ENCODE measurements around the gene HOPX.

GRCh38 chr4:56659946-56660345 lies 21.1 kb downstream of the HOPX start:
- TF ChIP-seq CTCF (conservative IDR thresholded peaks at IDR 0.05; ENCODE audit: low read length) (no peak), EZH2phosphoT487 (IDR thresholded peaks at IDR 0.05; ENCODE audit: borderline replicate concordance, low read depth, low read length) (no peak)

Data from OCI-LY7 (cell line).